ENCODE results near the gene USP27X. TPM values are rescaled to one million over a fixed set of nuclear protein-coding genes. Genes with fewer than 3 reads are reported as not detected.
A peak's percentile ranks its signal among the peaks of the same experiment; 100 is the strongest.

USP27X gene
- total RNA-seq: 1 to 10 TPM; 5.3 to 7.3 TPM
- 10 to 100 TPM; 11.2 to 12.4 TPM for polyA plus RNA-seq (ENCODE audit: insufficient read length in 2 of 2)
- long read RNA-seq, donor 1, transcript USP27X-201 (1 exons, 2,618 nt): major isoform, 7 of 7 reads
- long read RNA-seq, donor 1, partial matches to known transcripts: 0 of 7 reads
- long read RNA-seq, donor 1, other reads (novel, unspliced or antisense): 0 of 7 reads
- long read RNA-seq, donor 2, transcript USP27X-201 (1 exons, 2,618 nt): major isoform, 5 of 5 reads
- long read RNA-seq, donor 2, partial matches to known transcripts: 0 of 5 reads
- long read RNA-seq, donor 2, other reads (novel, unspliced or antisense): 0 of 5 reads
- long read RNA-seq, donor 3, partial matches to known transcripts: 0 of 2 reads
- long read RNA-seq, donor 3, other reads (novel, unspliced or antisense): 0 of 2 reads
- long read RNA-seq, donor 4, transcript USP27X-201 (1 exons, 2,618 nt): major isoform, 10 of 10 reads
- long read RNA-seq, donor 4, partial matches to known transcripts: 0 of 10 reads
- long read RNA-seq, donor 4, other reads (novel, unspliced or antisense): 0 of 10 reads

DNA sequence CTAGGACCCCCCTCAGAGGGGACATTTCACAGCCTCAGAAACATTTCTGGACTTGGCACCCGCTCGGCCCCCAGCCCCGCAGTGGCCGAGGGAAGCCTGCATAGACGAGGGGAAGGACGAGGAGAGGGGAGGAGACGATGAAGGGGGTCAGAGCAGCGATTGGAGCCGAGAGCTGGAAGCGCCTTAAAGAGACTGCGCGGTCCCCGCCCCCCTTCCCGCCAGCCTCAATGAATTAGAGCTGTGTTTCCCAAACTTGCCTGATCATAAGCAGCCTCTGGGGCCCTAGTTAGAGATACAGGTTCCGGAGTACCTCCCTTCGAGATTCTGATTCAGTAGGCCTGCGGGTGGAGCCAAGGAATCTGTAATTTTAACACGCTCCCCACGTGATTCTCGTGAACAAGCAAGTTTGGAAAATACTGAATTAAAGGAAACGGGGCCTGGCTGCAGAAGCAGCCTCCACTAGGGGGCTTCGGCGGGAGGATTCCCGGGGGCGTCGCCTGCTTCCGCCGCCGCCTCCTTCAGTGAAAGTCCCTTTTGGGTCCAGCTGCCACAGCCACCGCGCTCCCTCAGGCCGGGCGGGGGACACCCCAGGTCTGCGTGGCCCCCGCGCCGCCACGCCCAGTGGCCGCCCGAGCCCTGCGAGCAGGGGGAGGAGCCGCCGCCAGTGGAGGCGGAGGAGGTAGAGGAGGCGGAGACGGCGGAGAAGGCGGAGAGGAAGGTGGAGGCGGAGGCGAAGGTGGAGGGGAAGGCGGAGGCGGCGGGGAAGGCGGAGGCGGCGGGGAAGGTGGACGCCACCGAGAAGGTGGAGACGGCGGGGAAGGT lies at the start of gene USP27X:
Gene USP27X (plus strand): TSS at position 651 of the 822 bp plus-strand sequence. CDS start 824 bp downstream, outside the sequence.
- Histone ChIP-seq H3K9me3 (ENCODE audit: control insufficient read depth, insufficient read depth, low read length) (no peaks in the 10 kb centered on the region), H3K4me3 (ENCODE audit: low read depth, low read length) (peak within 1 kb of the TSS; percentile 30), H3K27ac (ENCODE audit: low read depth, low read length) (peak within 1 kb of the TSS; percentile 87), H3K36me3 (ENCODE audit: control insufficient read depth, insufficient read depth, low read length) (no peaks in the 10 kb centered on the region), H3K27me3 (ENCODE audit: control insufficient read depth, insufficient read depth, low read length) (no peaks in the 10 kb centered on the region), H3K4me1 (ENCODE audit: control insufficient read depth, insufficient read depth, low read length) (peaks cover 17% of the 10 kb centered on the region)
- peak; percentile 62 to 97 (median 79) for DNase-seq (ENCODE audit: low read depth in 4 of 6, low spot score in 6 of 6)
- 27% methylated on average over 59 of the region's 60 CpGs for WGBS (ENCODE audit: insufficient coverage)

DNA sequence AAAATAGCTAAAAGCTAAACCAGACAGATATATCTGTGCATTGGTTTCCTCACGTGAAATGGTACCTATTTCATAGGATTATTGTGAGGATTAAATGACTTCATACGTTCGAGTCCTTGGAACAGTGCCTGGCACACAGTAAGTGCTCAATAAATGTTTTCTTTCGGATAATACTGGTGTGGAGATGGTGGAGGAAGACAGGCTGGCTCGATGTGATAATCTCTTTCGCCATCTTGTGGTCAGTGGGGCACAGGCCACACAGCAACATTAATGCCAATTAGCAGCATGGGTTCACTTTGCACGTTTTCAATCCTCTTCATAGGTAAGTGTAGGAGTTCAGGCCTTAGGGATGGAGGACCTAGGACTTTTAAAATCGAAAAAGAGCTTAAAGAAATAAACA lies 40.9 kb upstream of the USP27X start:
- H3K4me3 ChIP-seq (ENCODE audit: low read depth, low read length): no peak overlapping the region
- 0% methylated on average over 2 of the region's 8 CpGs for WGBS (ENCODE audit: insufficient coverage)
- H3K36me3 ChIP-seq (ENCODE audit: control insufficient read depth, insufficient read depth, low read length): no peaks in the 10 kb centered on the region
- no peaks in the 10 kb centered on the region for H3K4me1 ChIP-seq (ENCODE audit: control insufficient read depth, insufficient read depth, low read length)
- no peak overlapping the region for H3K27ac ChIP-seq (ENCODE audit: low read depth, low read length)
- peaks cover 6% of the 10 kb centered on the region for H3K27me3 ChIP-seq (ENCODE audit: control insufficient read depth, insufficient read depth, low read length)
- H3K9me3 ChIP-seq (ENCODE audit: control insufficient read depth, insufficient read depth, low read length): no peaks in the 10 kb centered on the region
- DNase-seq (ENCODE audit: low read depth in 4 of 6, low spot score in 6 of 6): peak in 5 of 6 donors; percentile 5 to 74 (median 29)

DNA sequence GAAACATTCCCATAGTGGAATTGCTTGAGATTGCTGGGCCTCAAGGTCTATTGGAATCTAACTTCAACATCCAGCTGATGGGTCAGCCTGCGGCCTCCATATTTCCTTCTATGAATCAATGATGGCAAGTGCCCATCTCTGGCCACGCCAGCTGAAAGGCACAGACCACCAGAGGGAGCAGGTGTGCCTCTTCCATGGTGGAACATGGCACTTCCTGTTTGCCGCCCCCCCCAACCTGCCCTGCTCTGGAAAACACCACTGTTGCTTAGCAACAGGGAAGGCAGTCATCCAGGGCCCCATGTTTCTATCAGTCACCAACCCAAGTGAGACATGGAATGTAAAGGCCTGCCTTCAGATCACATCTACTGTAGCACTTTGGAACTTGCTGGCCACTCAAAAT lies 38.6 kb upstream of the USP27X start:
- Histone ChIP-seq H3K27me3 (ENCODE audit: control insufficient read depth, insufficient read depth, low read length) (peaks cover 2% of the 10 kb centered on the region), H3K36me3 (ENCODE audit: control insufficient read depth, insufficient read depth, low read length) (no peaks in the 10 kb centered on the region), H3K9me3 (ENCODE audit: control insufficient read depth, insufficient read depth, low read length) (no peaks in the 10 kb centered on the region), H3K4me3 (ENCODE audit: low read depth, low read length) (no peak overlapping the region), H3K27ac (ENCODE audit: low read depth, low read length) (no peak overlapping the region), H3K4me1 (ENCODE audit: control insufficient read depth, insufficient read depth, low read length) (no peaks in the 10 kb centered on the region)
- DNase-seq (ENCODE audit: low read depth in 4 of 6, low spot score in 6 of 6): peak; percentile 38 to 95 (median 66)
- WGBS (ENCODE audit: insufficient coverage): 29% methylated on average over 3 of the region's 3 CpGs

DNA sequence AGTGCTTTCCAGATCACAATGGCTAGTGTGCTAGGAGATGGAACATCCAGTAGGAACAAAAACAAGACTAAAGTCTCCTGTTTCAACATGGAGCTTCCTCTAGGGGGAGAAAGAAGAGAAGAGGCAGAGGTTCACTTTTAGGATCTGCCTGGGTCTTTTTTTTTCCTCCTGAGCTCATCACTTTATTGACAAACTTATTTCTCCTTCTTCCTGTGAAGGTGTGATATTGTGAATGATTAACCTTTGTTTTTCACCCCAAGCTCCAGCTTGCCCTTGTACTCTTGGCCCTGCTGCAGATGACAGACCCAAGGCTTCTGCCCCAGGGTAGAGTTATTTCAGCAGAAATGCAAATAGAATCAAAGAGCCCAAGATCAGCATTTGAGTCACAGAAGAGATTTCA lies 36.7 kb upstream of the USP27X start:
- Histone ChIP-seq H3K9me3 (ENCODE audit: control insufficient read depth, insufficient read depth, low read length) (no peaks in the 10 kb centered on the region), H3K36me3 (ENCODE audit: control insufficient read depth, insufficient read depth, low read length) (no peaks in the 10 kb centered on the region), H3K27ac (ENCODE audit: low read depth, low read length) (no peak overlapping the region), H3K4me3 (ENCODE audit: low read depth, low read length) (no peak overlapping the region), H3K4me1 (ENCODE audit: control insufficient read depth, insufficient read depth, low read length) (no peaks in the 10 kb centered on the region), H3K27me3 (ENCODE audit: control insufficient read depth, insufficient read depth, low read length) (peaks cover 2% of the 10 kb centered on the region)
- no peak for DNase-seq (ENCODE audit: low read depth in 4 of 6, low spot score in 6 of 6)

DNA sequence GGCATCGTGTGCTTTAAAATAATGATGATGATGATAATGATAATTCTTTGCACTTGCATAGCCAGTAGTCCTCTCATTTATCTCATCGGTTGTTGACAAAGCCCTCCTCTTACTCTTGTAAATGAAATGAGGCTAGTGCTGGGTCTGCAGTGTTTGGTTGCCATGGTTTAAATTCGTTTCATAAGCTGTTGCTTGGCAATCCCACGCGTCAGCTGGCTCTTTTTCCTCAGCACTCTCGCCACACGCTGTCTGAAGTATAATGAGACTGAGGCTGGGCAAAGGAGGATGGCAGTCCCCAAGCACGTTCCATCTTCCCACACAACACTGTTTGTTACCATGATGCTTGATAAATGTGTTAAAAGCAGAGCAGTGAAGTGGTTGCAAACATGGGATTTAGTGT lies 34.7 kb upstream of the USP27X start:
- Histone ChIP-seq H3K36me3 (ENCODE audit: control insufficient read depth, insufficient read depth, low read length) (no peaks in the 10 kb centered on the region), H3K27me3 (ENCODE audit: control insufficient read depth, insufficient read depth, low read length) (no peaks in the 10 kb centered on the region), H3K9me3 (ENCODE audit: control insufficient read depth, insufficient read depth, low read length) (no peaks in the 10 kb centered on the region), H3K27ac (ENCODE audit: low read depth, low read length) (no peak overlapping the region), H3K4me3 (ENCODE audit: low read depth, low read length) (no peak overlapping the region), H3K4me1 (ENCODE audit: control insufficient read depth, insufficient read depth, low read length) (no peaks in the 10 kb centered on the region)
- WGBS (ENCODE audit: insufficient coverage): no CpG with 5 or more reads among the region's 8 CpGs
- DNase-seq (ENCODE audit: low read depth in 4 of 6, low spot score in 6 of 6): peak; percentile 31 to 93 (median 56)

DNA sequence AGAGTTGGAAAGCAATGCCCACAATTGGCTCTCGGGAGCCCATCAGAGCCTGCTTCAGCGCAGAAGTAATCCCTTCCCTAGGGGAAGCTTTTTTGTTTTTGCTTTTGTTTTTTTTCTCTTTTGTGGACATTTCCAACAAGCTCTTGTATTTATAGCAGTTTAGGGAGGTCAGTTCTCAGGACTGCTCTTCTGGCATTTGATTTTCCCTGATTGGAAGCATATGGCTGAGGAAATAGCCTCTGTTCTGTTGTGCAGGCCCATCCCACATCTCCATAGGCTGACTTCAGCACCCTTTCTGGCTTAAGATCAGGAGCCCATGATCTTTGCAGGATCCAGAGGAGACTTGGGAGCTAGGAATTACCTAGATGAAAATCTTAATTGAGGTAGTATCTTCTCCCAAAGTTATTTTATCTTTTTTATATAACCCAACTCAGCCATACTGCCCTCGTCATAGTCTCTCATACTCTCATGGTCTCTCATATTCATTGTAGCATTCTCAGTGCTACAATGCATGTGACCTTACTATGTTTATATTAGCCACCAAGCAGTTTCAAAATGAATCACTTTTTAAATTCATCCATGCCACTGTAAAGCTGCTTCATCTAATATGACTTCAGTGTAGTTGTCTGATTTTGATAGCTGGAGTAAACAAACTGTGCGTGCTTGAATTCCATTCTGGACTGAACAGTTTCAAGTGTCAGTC lies 33.4 kb upstream of the USP27X start:
- H3K36me3 ChIP-seq (ENCODE audit: control insufficient read depth, insufficient read depth, low read length): no peaks in the 10 kb centered on the region
- H3K9me3 ChIP-seq (ENCODE audit: control insufficient read depth, insufficient read depth, low read length): no peaks in the 10 kb centered on the region
- 72% methylated on average over 2 of the region's 4 CpGs for WGBS (ENCODE audit: insufficient coverage)
- no peaks in the 10 kb centered on the region for H3K4me1 ChIP-seq (ENCODE audit: control insufficient read depth, insufficient read depth, low read length)
- no peak for DNase-seq (ENCODE audit: low read depth in 4 of 6, low spot score in 6 of 6)
- no peak overlapping the region for H3K27ac ChIP-seq (ENCODE audit: low read depth, low read length)
- H3K27me3 ChIP-seq (ENCODE audit: control insufficient read depth, insufficient read depth, low read length): no peaks in the 10 kb centered on the region
- H3K4me3 ChIP-seq (ENCODE audit: low read depth, low read length): no peak overlapping the region

DNA sequence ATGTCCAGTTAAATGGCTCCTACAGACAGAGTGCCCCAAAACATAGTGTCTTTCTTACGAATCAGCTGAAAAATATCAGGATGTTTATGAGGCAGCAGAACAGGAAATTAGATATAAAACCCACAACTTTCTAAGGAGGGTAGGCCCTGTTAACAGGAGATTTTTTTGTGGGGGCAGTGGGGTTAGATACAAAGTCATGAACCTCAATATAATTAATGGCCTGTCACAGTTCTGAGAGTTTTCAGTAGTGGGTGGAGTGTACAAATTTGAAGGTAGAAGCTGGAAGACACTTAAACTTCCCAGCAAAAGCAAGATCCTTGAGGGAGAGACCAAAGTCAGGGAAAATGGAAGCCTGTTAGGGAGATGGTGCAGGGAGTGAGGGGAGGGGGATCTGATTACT lies 32.8 kb upstream of the USP27X start:
- DNase-seq (ENCODE audit: low read depth in 4 of 6, low spot score in 6 of 6): no peak
- Histone ChIP-seq H3K9me3 (ENCODE audit: control insufficient read depth, insufficient read depth, low read length) (no peaks in the 10 kb centered on the region), H3K27ac (ENCODE audit: low read depth, low read length) (no peak overlapping the region), H3K4me1 (ENCODE audit: control insufficient read depth, insufficient read depth, low read length) (no peaks in the 10 kb centered on the region), H3K36me3 (ENCODE audit: control insufficient read depth, insufficient read depth, low read length) (no peaks in the 10 kb centered on the region), H3K27me3 (ENCODE audit: control insufficient read depth, insufficient read depth, low read length) (no peaks in the 10 kb centered on the region), H3K4me3 (ENCODE audit: low read depth, low read length) (no peak overlapping the region)
- WGBS (ENCODE audit: insufficient coverage): no CpG with 5 or more reads among the region's 1 CpG

DNA sequence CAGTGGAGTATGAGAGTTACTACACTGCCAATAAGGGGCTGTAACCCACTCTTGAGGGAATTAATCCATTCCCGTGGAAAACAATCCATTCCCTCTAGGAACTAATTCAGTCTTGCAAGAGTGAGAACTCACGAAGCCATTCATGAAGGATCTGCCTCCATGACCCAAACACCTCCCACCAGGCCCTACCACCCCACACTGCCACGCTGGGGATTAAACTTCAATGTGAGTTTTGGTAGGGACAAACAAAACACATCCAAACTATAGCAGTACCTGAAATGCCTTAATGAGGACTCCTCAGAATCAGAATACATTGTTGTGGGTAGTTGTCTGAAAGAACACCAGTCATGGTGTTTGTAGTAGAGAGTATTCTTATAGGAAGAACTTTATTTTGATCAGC lies 31.0 kb upstream of the USP27X start:
- H3K27me3 ChIP-seq (ENCODE audit: control insufficient read depth, insufficient read depth, low read length): no peaks in the 10 kb centered on the region
- H3K4me1 ChIP-seq (ENCODE audit: control insufficient read depth, insufficient read depth, low read length): no peaks in the 10 kb centered on the region
- H3K36me3 ChIP-seq (ENCODE audit: control insufficient read depth, insufficient read depth, low read length): no peaks in the 10 kb centered on the region
- H3K4me3 ChIP-seq (ENCODE audit: low read depth, low read length): no peak overlapping the region
- no peak overlapping the region for H3K27ac ChIP-seq (ENCODE audit: low read depth, low read length)
- DNase-seq (ENCODE audit: low read depth in 4 of 6, low spot score in 6 of 6): no peak
- WGBS (ENCODE audit: insufficient coverage): 71% methylated on average over 1 of the region's 3 CpGs
- no peaks in the 10 kb centered on the region for H3K9me3 ChIP-seq (ENCODE audit: control insufficient read depth, insufficient read depth, low read length)

DNA sequence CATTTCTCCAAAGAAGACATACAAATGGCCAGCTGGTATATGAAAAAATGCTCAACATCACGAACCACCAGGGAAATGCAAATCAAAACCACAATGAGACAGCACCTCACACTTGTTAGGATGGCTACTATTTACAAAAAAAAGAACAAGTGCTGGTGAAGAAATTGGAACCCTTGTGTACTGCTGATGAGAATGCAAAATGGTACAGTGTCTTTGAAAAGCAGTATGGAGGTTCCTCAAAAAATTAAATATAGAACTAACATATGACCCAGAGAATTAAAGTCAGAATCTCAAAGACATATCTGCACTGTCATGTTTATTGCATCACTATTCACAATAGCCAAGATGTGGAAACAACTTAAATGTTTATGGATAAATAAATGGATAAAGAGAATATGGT lies 29.3 kb upstream of the USP27X start:
- WGBS (ENCODE audit: insufficient coverage): no CpG with 5 or more reads among the region's 1 CpG

More for the DNA sequence above, 29.3 kb upstream of the USP27X start:
- no peaks in the 10 kb centered on the region for H3K36me3 ChIP-seq (ENCODE audit: control insufficient read depth, insufficient read depth, low read length)
- H3K4me1 ChIP-seq (ENCODE audit: control insufficient read depth, insufficient read depth, low read length): no peaks in the 10 kb centered on the region
- no peak overlapping the region for H3K4me3 ChIP-seq (ENCODE audit: low read depth, low read length)
- no peaks in the 10 kb centered on the region for H3K27me3 ChIP-seq (ENCODE audit: control insufficient read depth, insufficient read depth, low read length)
- no peak overlapping the region for H3K27ac ChIP-seq (ENCODE audit: low read depth, low read length)
- no peak for DNase-seq (ENCODE audit: low read depth in 4 of 6, low spot score in 6 of 6)
- H3K9me3 ChIP-seq (ENCODE audit: control insufficient read depth, insufficient read depth, low read length): no peaks in the 10 kb centered on the region

All from spinal cord (tissue), 10 donors.